ENCODE results near the gene KCNB1. TPM values are rescaled to one million over a fixed set of nuclear protein-coding genes. Genes with fewer than 3 reads are reported as not detected.

Gene KCNB1
- total RNA-seq, 3 donors from 2014 or later: 3.9 to 21.8 (median 5.1) TPM

- Histone ChIP-seq H3K36me3 (no peaks in the 10 kb centered on the region), H3K9me3 (no peaks in the 10 kb centered on the region), H3K27ac (no peak overlapping the region), H3K4me1 (no peaks in the 10 kb centered on the region), H3K4me3 (no peak overlapping the region), H3K27me3 (no peaks in the 10 kb centered on the region)
- intact Hi-C loops (cut with DNase I; ENCODE audit: low total_unique reads): loop anchor here (1.0 kb wide), 1 partner anchor 47 kb away; no protein-coding TSS in a partner anchor
- TF ChIP-seq POLR2A (IDR thresholded peaks at IDR 0.05): no peak
- no peak for TF ChIP-seq CTCF (IDR thresholded peaks at IDR 0.05)
- no peak for TF ChIP-seq POLR2AphosphoS5 (IDR thresholded peaks at IDR 0.05)
- DNase-seq (ENCODE audit: low spot score in 2 of 2): no peak
Measured at GRCh38 chr20:49393803-49394202, 88.7 kb downstream of the KCNB1 start.

DNA sequence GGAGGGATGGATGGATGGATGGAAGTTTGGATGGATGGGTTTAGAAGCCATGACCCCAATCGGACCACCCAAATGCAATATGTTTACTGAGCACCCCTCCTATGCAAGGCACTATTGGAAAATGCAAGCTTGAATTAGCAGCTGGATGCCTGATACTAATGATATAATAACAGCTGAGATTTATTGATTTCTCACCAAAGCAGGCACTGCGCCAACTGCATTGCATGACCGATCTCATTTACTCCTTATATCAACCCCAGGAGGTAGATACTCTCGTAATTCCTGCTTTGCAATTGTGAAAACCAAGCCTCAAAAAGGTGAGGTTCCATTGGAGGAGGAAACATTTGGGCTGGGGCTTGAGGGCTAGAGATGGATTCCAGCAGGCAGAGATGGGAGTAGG is 89.7 kb downstream of the KCNB1 start:
- no peaks in the 10 kb centered on the region for H3K27me3 ChIP-seq
- no peaks in the 10 kb centered on the region for H3K36me3 ChIP-seq
- TF ChIP-seq POLR2AphosphoS5 (IDR thresholded peaks at IDR 0.05) (no peak), POLR2A (IDR thresholded peaks at IDR 0.05) (no peak), CTCF (IDR thresholded peaks at IDR 0.05) (no peak)
- no peaks in the 10 kb centered on the region for H3K4me1 ChIP-seq
- no peak overlapping the region for H3K27ac ChIP-seq
- no peak for DNase-seq (ENCODE audit: low spot score in 2 of 2)
- no peaks in the 10 kb centered on the region for H3K9me3 ChIP-seq
- intact Hi-C loops (cut with DNase I; ENCODE audit: low total_unique reads): loop anchor here (1.0 kb wide), 1 partner anchor 49 kb away; no protein-coding TSS in a partner anchor
- H3K4me3 ChIP-seq: no peak overlapping the region

- no peaks in the 10 kb centered on the region for H3K9me3 ChIP-seq
- H3K27ac ChIP-seq: no peak overlapping the region
- no peaks in the 10 kb centered on the region for H3K36me3 ChIP-seq
- H3K4me3 ChIP-seq: no peak overlapping the region
- intact Hi-C loops (cut with DNase I; ENCODE audit: low total_unique reads): no loop called here
- H3K27me3 ChIP-seq: no peaks in the 10 kb centered on the region
- TF ChIP-seq CTCF (IDR thresholded peaks at IDR 0.05) (no peak), POLR2A (IDR thresholded peaks at IDR 0.05) (no peak), POLR2AphosphoS5 (IDR thresholded peaks at IDR 0.05) (no peak)
- no peaks in the 10 kb centered on the region for H3K4me1 ChIP-seq
- no peak for DNase-seq (ENCODE audit: low spot score in 2 of 2)
Measured at GRCh38 chr20:49391404-49392245, 90.8 kb downstream of the KCNB1 start.

DNA sequence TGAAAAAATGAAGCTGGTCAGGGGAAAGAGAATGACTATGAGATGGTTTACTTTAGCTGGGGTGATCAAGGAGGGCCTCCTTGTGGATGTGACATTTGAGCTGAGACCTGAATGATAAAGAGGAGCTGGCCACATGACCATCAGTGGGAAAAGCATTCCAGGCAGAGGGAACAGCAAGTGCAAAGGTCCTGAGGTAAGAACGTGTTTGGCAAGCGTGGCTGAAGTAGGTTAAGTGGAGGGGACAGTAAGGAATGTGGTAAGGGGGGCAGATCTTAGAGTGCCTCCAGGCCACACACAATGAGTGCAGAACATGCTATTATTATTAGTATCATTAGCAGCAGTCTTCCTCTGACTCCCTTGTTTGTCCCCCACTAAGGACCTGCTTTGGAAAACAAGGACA is 92.6 kb downstream of the KCNB1 start:
- intact Hi-C loops (cut with DNase I; ENCODE audit: low total_unique reads): no loop called here
- no peak for DNase-seq (ENCODE audit: low spot score in 2 of 2)
- Histone ChIP-seq H3K4me3 (no peak overlapping the region), H3K27ac (no peak overlapping the region), H3K27me3 (no peaks in the 10 kb centered on the region), H3K36me3 (no peaks in the 10 kb centered on the region), H3K4me1 (no peaks in the 10 kb centered on the region), H3K9me3 (no peaks in the 10 kb centered on the region)
- TF ChIP-seq CTCF (IDR thresholded peaks at IDR 0.05) (no peak), POLR2A (IDR thresholded peaks at IDR 0.05) (no peak), POLR2AphosphoS5 (IDR thresholded peaks at IDR 0.05) (no peak)

DNA sequence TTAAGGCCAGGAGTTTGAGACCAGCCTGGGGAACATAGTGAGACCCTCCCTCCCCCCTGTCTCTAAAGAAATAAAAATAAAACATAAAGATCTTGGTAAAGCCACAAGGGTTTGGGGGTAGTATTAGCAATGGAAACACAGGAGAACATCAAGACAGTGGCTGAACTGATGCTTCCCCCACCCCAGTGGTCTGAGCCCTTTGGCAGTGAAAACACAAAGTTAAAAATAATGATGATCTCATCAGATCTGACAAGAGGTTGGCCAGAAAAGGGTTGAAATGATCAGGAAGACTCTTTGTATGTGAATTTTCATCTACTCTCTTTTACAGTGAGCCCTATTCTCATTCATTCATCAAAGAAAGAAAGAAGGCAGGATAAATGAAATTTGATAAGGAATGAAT is 93.7 kb downstream of the KCNB1 start:
- TF ChIP-seq POLR2AphosphoS5 (IDR thresholded peaks at IDR 0.05) (no peak), CTCF (IDR thresholded peaks at IDR 0.05) (no peak), POLR2A (IDR thresholded peaks at IDR 0.05) (no peak)

More for the DNA sequence above, 93.7 kb downstream of the KCNB1 start:
- H3K9me3 ChIP-seq: no peaks in the 10 kb centered on the region
- no peak for DNase-seq (ENCODE audit: low spot score in 2 of 2)
- intact Hi-C loops (cut with DNase I; ENCODE audit: low total_unique reads): no loop called here
- no peaks in the 10 kb centered on the region for H3K36me3 ChIP-seq
- no peak overlapping the region for H3K27ac ChIP-seq
- no peaks in the 10 kb centered on the region for H3K27me3 ChIP-seq
- no peak overlapping the region for H3K4me3 ChIP-seq
- H3K4me1 ChIP-seq: no peaks in the 10 kb centered on the region

Data from breast epithelium (tissue), 4 donors.